A673 (cell line): ENCODE data around the gene PRPH2. TPM values are rescaled to one million over a fixed set of nuclear protein-coding genes. Genes with fewer than 3 reads are reported as not detected.

ENCODE experiments used
- BruUV-seq: library from RNA; stranded (reverse); fragments of 400-500 nt; replicated peaks from 2 replicates; lab custom pipeline; 2021; lab: Mats Ljungman, UMichigan
- CTCF ChIA-PET: fragments of 300-600 bp; sonication (Branson Sonifier 250); formaldehyde crosslinking; loops from one replicate; lab custom pipeline; 2022; ENCODE audit warnings: antibody characterized with exemption; lab: Charles Lee
- POLR2A ChIA-PET: fragments of 300-600 bp; sonication (Branson Sonifier 250); formaldehyde crosslinking; loops from one replicate; lab custom pipeline; 2022; ENCODE audit warnings: antibody characterized with exemption; ENCODE audit not compliant: low non-redundant PET; lab: Charles Lee
- DNase-seq: peaks from one replicate; pipeline ENCODE4 v3.0.0-alpha.2; 2015; ENCODE audit warnings: low spot score
- H3K27ac ChIP-seq: fragments of 200-600 bp; sonication (generic); 2 replicates; pipeline ENCODE4 v1.5.1; 2016; ENCODE audit warnings: mixed run types, low read depth, mild to moderate bottlenecking, mixed read lengths, antibody characterized with exemption, low read length; ENCODE audit not compliant: poor library complexity, severe bottlenecking
- H3K27me3 ChIP-seq: fragments of 200-600 bp; sonication (generic); replicated peaks from 2 replicates; pipeline ENCODE4 v1.6.1; 2017; ENCODE audit warnings: mixed run types, low read depth, mild to moderate bottlenecking, mixed read lengths, antibody characterized with exemption, low read length; ENCODE audit not compliant: insufficient read depth, poor library complexity
- H3K36me3 ChIP-seq: fragments of 200-600 bp; sonication (generic); 2 replicates; pipeline ENCODE4 v1.6.1; 2016; ENCODE audit warnings: mixed run types, mild to moderate bottlenecking, mixed read lengths, antibody characterized with exemption, low read length; ENCODE audit not compliant: insufficient read depth, poor library complexity, severe bottlenecking
- H3K4me1 ChIP-seq: fragments of 200-600 bp; sonication (generic); 2 replicates; pipeline ENCODE4 v1.6.1; 2017; ENCODE audit warnings: mixed run types, mild to moderate bottlenecking, mixed read lengths, antibody characterized with exemption, low read length; ENCODE audit not compliant: insufficient read depth, poor library complexity, severe bottlenecking
- H3K4me3 ChIP-seq: fragments of 200-600 bp; sonication (generic); 2 replicates; pipeline ENCODE4 v1.5.1; 2016; ENCODE audit warnings: low read depth, mixed run types, mild to moderate bottlenecking, mixed read lengths, low read length; ENCODE audit not compliant: poor library complexity, severe bottlenecking
- H3K9me3 ChIP-seq: fragments of 200-600 bp; sonication (generic); 2 replicates; pipeline ENCODE4 v1.6.1; 2016; ENCODE audit warnings: mixed run types, low read depth, mild to moderate bottlenecking, mixed read lengths, antibody characterized with exemption, low read length; ENCODE audit not compliant: poor library complexity, severe bottlenecking
- EZH2 ChIP-seq: fragments of 200-600 bp; sonication (generic); IDR thresholded peaks from 2 replicates; pipeline ENCODE4 v1.6.1; 2017; ENCODE audit warnings: borderline replicate concordance, low read depth, mild to moderate bottlenecking, mixed read lengths, antibody characterized with exemption, low read length; ENCODE audit not compliant: poor library complexity, severe bottlenecking
- intact Hi-C: fragments of 100-400 bp; cut with micrococcal nuclease; formaldehyde crosslinking; loops from one replicate; pipeline ENCODE4 v1.10.0; 2022; ENCODE audit not compliant: unreplicated experiment
- total RNA-seq: library from RNA; stranded (reverse); gene quantifications from 2 replicates; pipeline ENCODE4 v1.2.3, GENCODE V29; 2021
- TF ChIP-seq, protein P1 (sequence below): fragments of 300-800, 200-600 bp; sonication (generic); conservative IDR thresholded peaks from 2 replicates; pipeline ENCODE4 v1.5.1; 2017; ENCODE audit warnings: low read depth, mild to moderate bottlenecking, antibody characterized with exemption, low read length, moderate library complexity, mixed read lengths

The PRPH2 gene
- total RNA-seq, 1 experiment from 2014 or later, result 0.41 TPM

DNA sequence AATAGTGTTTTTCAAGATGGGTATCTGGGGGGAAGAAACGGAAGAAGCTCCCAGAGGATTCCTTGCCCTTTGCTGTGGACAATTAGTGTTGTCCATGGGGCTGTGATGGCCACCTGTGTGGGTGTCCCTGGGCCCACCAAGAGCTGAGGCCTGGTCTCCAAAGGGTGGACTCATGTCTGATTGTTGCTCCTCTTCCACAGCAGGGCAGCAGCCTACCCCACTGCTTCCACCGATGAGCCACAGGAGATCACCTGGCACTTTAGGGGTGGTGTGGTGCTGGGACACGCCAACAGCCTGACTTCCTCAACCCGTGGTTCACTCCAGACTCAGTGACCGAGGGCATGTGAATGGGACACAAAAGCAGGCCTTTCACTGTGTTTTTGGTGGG, 25.1 kb downstream of the PRPH2 start:
- intact Hi-C loops, result no loop called here
- H3K36me3 ChIP-seq, result peaks cover 10% of the 10 kb centered on the region
- no peak for TF ChIP-seq EZH2
- POLR2A ChIA-PET, result no interaction called here
- H3K4me1 ChIP-seq, result no peaks in the 10 kb centered on the region
- no peak overlapping the region for H3K27ac ChIP-seq
- DNase-seq, result no peak
- H3K27me3 ChIP-seq, result no peaks in the 10 kb centered on the region
- no peak overlapping the region for H3K4me3 ChIP-seq
- no TSS peak for BruUV-seq
- CTCF ChIA-PET, result no interaction called here
- H3K9me3 ChIP-seq, result no peaks in the 10 kb centered on the region

DNA sequence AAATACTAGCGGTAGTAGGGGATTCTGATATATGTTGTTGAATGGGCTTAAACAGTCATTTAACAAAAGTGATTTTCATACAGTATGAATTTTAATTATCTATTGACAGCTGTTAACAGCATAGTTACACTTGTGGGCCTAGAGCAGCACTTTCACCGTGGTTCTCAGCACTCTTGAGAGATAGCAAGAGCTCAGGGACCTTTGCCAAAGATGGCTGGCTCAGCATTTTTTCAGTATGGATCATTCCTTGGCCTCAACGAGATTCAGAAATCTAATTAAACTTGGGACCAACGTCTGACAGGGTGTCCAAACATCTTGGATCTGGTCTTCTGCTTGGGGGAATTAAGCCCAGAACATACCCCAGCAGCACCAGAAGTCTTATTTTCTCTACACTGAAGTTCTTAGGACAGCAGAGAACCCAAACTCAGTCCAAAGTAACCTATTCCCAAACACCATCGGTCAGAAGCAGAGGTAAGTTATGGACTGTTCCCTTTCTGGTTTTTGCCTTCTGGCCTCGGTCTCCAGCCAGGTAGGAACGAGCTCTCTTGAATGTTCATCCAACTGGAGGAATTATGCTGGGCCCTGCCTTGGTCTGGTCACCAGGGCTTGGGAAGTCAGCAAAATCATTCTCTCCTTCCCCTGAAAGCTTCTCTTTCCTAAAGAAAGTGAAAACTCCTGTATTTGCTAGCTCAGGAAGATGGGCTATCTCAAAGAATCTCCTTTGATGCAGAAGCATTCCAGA, 25.7 kb downstream of the PRPH2 start:
- H3K27ac ChIP-seq, result no peak overlapping the region
- H3K4me3 ChIP-seq, result no peak overlapping the region
- ChIA-PET CTCF (no interaction called here), POLR2A (no interaction called here)
- no peaks in the 10 kb centered on the region for H3K27me3 ChIP-seq
- intact Hi-C loops, result no loop called here
- no peak for TF ChIP-seq EZH2
- TF ChIP-seq, protein P1, sequence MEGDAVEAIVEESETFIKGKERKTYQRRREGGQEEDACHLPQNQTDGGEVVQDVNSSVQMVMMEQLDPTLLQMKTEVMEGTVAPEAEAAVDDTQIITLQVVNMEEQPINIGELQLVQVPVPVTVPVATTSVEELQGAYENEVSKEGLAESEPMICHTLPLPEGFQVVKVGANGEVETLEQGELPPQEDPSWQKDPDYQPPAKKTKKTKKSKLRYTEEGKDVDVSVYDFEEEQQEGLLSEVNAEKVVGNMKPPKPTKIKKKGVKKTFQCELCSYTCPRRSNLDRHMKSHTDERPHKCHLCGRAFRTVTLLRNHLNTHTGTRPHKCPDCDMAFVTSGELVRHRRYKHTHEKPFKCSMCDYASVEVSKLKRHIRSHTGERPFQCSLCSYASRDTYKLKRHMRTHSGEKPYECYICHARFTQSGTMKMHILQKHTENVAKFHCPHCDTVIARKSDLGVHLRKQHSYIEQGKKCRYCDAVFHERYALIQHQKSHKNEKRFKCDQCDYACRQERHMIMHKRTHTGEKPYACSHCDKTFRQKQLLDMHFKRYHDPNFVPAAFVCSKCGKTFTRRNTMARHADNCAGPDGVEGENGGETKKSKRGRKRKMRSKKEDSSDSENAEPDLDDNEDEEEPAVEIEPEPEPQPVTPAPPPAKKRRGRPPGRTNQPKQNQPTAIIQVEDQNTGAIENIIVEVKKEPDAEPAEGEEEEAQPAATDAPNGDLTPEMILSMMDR, result no peak
- peaks cover 15% of the 10 kb centered on the region for H3K36me3 ChIP-seq
- H3K4me1 ChIP-seq, result no peaks in the 10 kb centered on the region
- BruUV-seq, result no TSS peak
- H3K9me3 ChIP-seq, result no peaks in the 10 kb centered on the region
- no peak for DNase-seq

DNA sequence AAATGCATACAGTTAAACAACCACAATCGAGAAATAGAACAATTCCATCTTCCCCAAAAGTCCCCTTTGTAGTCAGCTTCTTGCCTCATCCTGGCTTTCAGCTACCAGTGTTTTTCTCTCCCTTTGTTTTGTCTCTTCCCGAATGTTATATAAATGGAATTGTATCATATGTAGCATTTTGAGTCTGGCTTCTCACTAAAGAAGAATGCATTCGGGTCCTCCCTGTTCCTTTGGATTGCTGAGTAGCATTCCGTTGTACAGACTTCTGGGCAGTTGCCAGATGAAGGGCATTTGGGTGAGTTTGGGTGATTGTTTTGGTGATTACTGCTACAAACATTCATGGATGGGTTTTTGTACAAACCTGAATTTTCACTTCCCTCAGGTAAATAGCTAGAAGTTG, 27.8 kb downstream of the PRPH2 start:
- ChIA-PET CTCF (interaction anchor here (0.9 kb wide), 1 partner anchor 35 kb away, joined by 3 read pairs; no protein-coding TSS in a partner anchor), POLR2A (no interaction called here)

More for the DNA sequence above, 27.8 kb downstream of the PRPH2 start:
- Histone ChIP-seq H3K27ac (no peak overlapping the region), H3K4me3 (no peak overlapping the region), H3K36me3 (peaks cover 29% of the 10 kb centered on the region), H3K4me1 (no peaks in the 10 kb centered on the region), H3K9me3 (no peaks in the 10 kb centered on the region), H3K27me3 (no peaks in the 10 kb centered on the region)
- no TSS peak for BruUV-seq
- intact Hi-C loops, result no loop called here
- no peak for DNase-seq
- TF ChIP-seq EZH2, result no peak
- TF ChIP-seq, protein P1, result no peak
